Osteoblast (primary cell): ENCODE measurements around the gene CSF3. TPM values are rescaled to one million over a fixed set of nuclear protein-coding genes. Genes with fewer than 3 reads are reported as not detected.
A peak's percentile ranks its signal among the peaks of the same experiment; 100 is the strongest.

Experiments used
- DNase-seq: peaks from one replicate; pipeline ENCODE4 v3.0.0; 2011; ENCODE audit warnings: low spot score, mixed read lengths; ENCODE audit not compliant: insufficient read length; ENCODE audit errors: missing footprints
- H2AFZ ChIP-seq: 2 replicates; pipeline ENCODE4 v1.6.0; 2011; ENCODE audit warnings: mild to moderate bottlenecking, low read length
- H3K27ac ChIP-seq: 2 replicates; pipeline ENCODE4 v1.5.1; 2011; ENCODE audit warnings: mild to moderate bottlenecking, low read depth, low read length, moderate library complexity
- H3K27me3 ChIP-seq: 2 replicates; pipeline ENCODE4 v1.6.0; 2012; ENCODE audit warnings: mild to moderate bottlenecking, control low read depth, inconsistent platforms, low read length, moderate library complexity; ENCODE audit not compliant: insufficient read depth
- H3K36me3 ChIP-seq: 2 replicates; pipeline ENCODE4 v1.5.1; 2011; ENCODE audit warnings: mild to moderate bottlenecking, low read length, control low read depth, moderate library complexity; ENCODE audit not compliant: insufficient read depth
- H3K4me1 ChIP-seq: 2 replicates; pipeline ENCODE4 v1.5.1; 2011; ENCODE audit warnings: mild to moderate bottlenecking, low read length, control low read depth, moderate library complexity; ENCODE audit not compliant: insufficient read depth
- H3K4me2 ChIP-seq: 2 replicates; pipeline ENCODE4 v1.6.0; 2011; ENCODE audit warnings: mild to moderate bottlenecking, low read length; ENCODE audit not compliant: insufficient read depth
- H3K4me3 ChIP-seq: fragments of 200-600 bp; sonication (generic); 3 replicates; pipeline ENCODE4 v1.5.1; 2012; ENCODE audit warnings: mild to moderate bottlenecking, low read length, inconsistent platforms; ENCODE audit not compliant: insufficient read depth
- H3K79me2 ChIP-seq: 2 replicates; pipeline ENCODE4 v1.6.0; 2012; ENCODE audit warnings: mild to moderate bottlenecking, low read length, control low read depth, inconsistent platforms; ENCODE audit not compliant: insufficient read depth
- H3K9me3 ChIP-seq: 2 replicates; pipeline ENCODE4 v1.5.1; 2011; ENCODE audit warnings: low read depth, low read length, control low read depth
- H4K20me1 ChIP-seq: 2 replicates; pipeline ENCODE4 v1.6.0; 2012; ENCODE audit warnings: mild to moderate bottlenecking, low read length, control low read depth; ENCODE audit not compliant: insufficient read depth
- CTCF ChIP-seq: IDR thresholded peaks from 2 replicates; pipeline ENCODE4 v1.5.1; 2011; ENCODE audit warnings: mild to moderate bottlenecking, low read depth, low read length, moderate library complexity; ENCODE audit errors: extremely low read depth
- total RNA-seq: library from RNA; depleted of rRNA; stranded (reverse); fragments of >200 nt; gene quantifications from 2 replicates; pipeline ENCODE4 v1.2.3, GENCODE V29; 2012

CSF3 gene
- total RNA-seq, 1 donor = not detected

- peaks cover 11% of the 10 kb centered on the region for H3K36me3 ChIP-seq
- H3K79me2 ChIP-seq = no peaks in the 10 kb centered on the region
- no peaks in the 10 kb centered on the region for H4K20me1 ChIP-seq
- peak; percentile 77 for DNase-seq
- no peaks in the 10 kb centered on the region for H3K9me3 ChIP-seq
- H2AFZ ChIP-seq = no peak overlapping the region
- H3K4me2 ChIP-seq = no peak overlapping the region
- TF ChIP-seq CTCF = no peak
- H3K27me3 ChIP-seq = no peaks in the 10 kb centered on the region
- peaks cover 14% of the 10 kb centered on the region for H3K4me1 ChIP-seq
- H3K27ac ChIP-seq = no peak overlapping the region
- H3K4me3 ChIP-seq = no peak overlapping the region
Measured at GRCh38 chr17:40015998-40016985, 1.1 kb downstream of the CSF3 start.

DNA sequence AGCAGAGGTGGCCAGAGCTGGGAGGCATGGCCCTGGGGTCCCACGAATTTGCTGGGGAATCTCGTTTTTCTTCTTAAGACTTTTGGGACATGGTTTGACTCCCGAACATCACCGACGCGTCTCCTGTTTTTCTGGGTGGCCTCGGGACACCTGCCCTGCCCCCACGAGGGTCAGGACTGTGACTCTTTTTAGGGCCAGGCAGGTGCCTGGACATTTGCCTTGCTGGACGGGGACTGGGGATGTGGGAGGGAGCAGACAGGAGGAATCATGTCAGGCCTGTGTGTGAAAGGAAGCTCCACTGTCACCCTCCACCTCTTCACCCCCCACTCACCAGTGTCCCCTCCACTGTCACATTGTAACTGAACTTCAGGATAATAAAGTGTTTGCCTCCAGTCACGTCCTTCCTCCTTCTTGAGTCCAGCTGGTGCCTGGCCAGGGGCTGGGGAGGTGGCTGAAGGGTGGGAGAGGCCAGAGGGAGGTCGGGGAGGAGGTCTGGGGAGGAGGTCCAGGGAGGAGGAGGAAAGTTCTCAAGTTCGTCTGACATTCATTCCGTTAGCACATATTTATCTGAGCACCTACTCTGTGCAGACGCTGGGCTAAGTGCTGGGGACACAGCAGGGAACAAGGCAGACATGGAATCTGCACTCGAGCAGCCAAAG, 2.3 kb downstream of the CSF3 start:
- Histone ChIP-seq H4K20me1 (no peaks in the 10 kb centered on the region), H2AFZ (no peak overlapping the region), H3K27me3 (no peaks in the 10 kb centered on the region), H3K79me2 (no peaks in the 10 kb centered on the region), H3K4me1 (peaks cover 22% of the 10 kb centered on the region), H3K4me2 (no peak overlapping the region), H3K27ac (no peak overlapping the region), H3K4me3 (no peak overlapping the region), H3K36me3 (peaks cover 11% of the 10 kb centered on the region), H3K9me3 (no peaks in the 10 kb centered on the region)
- DNase-seq = peak; percentile 23
- no peak for TF ChIP-seq CTCF

DNA sequence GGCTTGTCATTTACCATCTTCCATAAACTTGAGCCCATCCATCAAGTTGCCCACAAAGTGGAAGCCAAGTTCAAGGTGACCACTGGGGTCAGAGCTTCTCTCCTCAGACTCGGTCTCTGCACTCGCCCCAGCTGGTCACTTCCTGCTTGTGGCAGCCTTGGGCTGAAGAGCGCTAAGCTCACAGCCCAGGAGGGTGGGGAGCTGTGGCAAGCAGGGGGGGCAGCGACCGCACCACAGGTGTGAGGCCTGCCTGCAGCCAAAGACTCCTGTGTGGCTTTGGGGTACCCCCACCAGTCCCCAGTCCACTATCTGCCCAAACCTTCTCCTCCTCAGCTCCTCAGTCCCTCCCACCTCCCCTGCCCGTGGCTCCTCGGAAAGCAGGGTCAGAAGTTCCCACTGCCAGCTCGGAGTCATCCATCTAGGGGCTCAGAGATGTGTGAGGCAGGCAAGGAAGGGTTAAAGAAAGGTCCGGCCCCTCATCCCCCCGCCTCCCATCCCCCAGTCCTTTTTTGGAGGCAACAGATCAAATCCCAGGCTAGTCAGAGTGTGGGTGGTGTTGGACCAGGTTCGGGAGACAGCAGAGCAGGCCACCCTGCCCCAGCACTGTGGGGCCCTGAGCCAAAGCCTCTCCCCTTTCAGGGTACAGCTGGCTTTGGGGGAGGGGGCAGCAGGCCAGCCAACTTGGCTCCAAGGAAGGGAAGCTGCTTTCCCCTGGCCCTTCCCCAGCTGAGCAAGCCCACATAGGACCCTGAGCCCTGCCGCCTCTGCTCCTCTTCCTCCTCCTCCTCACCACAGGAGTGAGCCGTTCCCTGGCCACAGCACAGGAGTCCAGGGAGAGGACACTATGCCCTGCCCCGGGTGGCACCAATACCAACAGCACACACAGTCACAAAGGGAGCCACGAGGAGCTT, 3.2 kb downstream of the CSF3 start:
- no peak overlapping the region for H3K4me3 ChIP-seq
- H2AFZ ChIP-seq = no peak overlapping the region
- peak; percentile 86 for DNase-seq

More for the DNA sequence above, 3.2 kb downstream of the CSF3 start:
- Histone ChIP-seq H3K27me3 (no peaks in the 10 kb centered on the region), H3K36me3 (peaks cover 11% of the 10 kb centered on the region), H3K79me2 (no peaks in the 10 kb centered on the region), H3K9me3 (no peaks in the 10 kb centered on the region), H3K4me2 (peak overlapping the region; percentile 24), H3K4me1 (peaks cover 22% of the 10 kb centered on the region), H4K20me1 (no peaks in the 10 kb centered on the region), H3K27ac (peak overlapping the region; percentile 11)
- TF ChIP-seq CTCF = no peak
